Erythroblast (primary cell): ENCODE data around the gene OR51E2.

Experiments
- DNase-seq, 2 experiments: peaks; one replicate each; lab custom pipeline; 2025; lab: John Stamatoyannopoulos, UW
- GATA1 ChIP-seq: IDR thresholded peaks from 2 replicates; pipeline ENCODE4 v1.6.1; 2011; ENCODE audit warnings: low read depth, mild to moderate bottlenecking, control low read depth, low read length, moderate library complexity
- POLR2A ChIP-seq: IDR thresholded peaks from 2 replicates; pipeline ENCODE4 v1.6.1; 2011; ENCODE audit warnings: mild to moderate bottlenecking, low read length

Gene OR51E2, protein sequence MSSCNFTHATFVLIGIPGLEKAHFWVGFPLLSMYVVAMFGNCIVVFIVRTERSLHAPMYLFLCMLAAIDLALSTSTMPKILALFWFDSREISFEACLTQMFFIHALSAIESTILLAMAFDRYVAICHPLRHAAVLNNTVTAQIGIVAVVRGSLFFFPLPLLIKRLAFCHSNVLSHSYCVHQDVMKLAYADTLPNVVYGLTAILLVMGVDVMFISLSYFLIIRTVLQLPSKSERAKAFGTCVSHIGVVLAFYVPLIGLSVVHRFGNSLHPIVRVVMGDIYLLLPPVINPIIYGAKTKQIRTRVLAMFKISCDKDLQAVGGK

DNA sequence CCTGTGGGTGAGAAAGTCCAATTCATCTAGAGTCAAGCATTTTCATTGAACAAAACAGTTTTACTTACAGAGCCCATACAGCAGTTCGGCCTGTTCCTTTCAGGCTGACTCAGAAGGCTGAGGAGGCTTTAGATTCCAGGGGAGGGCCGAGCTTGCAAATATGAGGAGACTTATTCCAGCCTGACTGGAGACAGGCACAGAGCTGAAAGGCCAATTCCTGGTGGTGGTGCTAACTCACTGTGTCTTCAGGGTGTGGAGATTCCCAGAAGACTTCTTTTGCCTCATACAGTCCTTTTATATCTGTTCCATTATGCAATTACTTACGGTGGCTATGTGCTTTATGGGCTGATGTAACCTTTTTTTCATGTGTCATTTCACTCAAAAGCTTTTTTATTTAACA is at the start of gene OR51E2:
Gene OR51E2, minus strand, starts transcription at position 269 of the 400 bp plus-strand sequence. CDS start 15,142 bp downstream, outside the sequence.
- TF ChIP-seq POLR2A (no peak), GATA1 (no peak)
- DNase-seq = peak in 1 of 2 experiments; percentile 16

DNA sequence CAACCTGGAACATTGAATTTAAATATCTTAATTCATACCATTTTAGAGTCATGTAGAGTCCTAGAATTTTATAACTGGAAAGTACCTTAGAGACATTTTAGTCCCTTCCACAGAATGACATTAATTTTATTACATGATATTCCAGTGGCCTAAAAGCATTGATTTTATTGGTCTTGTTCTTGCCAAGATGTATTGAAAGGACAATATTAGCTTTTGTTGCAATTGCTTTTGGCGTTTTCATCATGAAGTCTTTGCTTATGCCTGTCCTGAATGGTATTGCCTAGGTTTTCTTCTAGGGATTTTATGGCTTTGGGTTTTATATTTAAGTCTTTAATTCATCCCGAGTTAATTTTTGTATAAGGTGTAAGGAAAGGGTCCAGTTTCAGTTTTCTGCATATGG is 43.1 kb upstream of the OR51E2 start:
- TF ChIP-seq GATA1 (no peak), POLR2A (no peak)
- no peak for DNase-seq

DNA sequence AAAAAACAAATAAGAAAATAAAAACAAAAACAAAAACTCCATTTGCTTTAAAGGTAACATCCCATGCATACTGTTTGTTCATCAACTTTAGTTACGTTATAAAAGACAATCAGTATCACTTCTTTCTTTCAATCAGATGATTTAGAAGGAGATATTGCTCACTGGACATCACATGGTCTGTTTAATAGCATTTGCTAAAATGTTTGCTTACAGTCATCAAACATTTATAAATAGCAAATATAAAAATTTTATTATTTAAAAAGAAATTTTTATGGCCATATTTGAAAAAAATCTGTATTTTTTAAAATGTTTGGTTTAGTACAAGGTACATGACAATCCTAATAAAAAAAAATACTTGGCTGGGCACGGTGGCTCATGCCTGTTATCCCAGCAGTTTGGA is 29.5 kb upstream of the OR51E2 start:
- no peak for TF ChIP-seq GATA1
- TF ChIP-seq POLR2A = no peak
- DNase-seq = no peak

DNA sequence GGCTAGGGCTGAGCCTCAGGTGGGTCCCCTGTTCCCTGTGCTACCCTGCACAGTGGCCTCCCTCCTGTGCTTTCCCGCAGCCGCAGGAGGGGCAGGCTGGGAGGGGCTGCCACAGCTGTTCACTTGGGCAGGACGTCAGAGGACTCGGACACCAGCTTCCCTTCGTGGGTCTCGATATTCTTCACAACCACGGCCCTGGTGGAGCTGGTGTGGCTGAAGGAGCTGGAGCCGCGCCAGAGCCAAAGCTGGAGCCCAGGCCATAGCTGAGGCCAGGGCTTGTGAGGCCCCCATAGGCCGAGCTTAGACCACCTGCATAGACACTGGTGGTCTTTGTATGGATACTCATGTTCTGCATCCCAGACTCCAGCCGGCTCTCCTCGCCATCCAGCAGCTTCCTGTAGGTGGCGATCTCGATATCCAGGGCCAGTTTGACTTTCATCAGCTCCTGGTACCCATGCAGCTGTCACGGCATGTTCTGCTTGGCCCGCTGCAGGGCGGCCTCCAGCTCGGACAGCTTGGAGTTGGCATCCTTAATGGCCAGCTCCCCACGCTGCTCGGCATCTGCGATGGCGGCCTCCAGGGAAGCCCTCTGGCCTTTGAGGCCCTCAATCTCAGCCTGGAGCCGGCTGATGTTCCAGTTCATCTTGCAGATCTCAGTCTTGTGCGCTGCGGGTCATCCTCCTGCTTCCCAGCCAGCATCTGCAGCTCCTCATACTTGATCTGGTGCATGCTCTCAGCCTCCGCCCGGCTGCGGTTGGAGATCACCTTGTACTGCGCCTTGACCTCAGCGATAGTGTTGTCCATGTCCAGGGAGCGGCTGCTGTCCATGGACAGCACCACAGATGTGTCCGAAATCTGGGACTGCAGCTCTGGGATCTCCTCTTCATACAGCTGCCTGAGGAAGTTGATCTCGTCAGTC is 25.2 kb upstream of the OR51E2 start:
- DNase-seq = peak in 1 of 2 experiments; percentile 3

DNA sequence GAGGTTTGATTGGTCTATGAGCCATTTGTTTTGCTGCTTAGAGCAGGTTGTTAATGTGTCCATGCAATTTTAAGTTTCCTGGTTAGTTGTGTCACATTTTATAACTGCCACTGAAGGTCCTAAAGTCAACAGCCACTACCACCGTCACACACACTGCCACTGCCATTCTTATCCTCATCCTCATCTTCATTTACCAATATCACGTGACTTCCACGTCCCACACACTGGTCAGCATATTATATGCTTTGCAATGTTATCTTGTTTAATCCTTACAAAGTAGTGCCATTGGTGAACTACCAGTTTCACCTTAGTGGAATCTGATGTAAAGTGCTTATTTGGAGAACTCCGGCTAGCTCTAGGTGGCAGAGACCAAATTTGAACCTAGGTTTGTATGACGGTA is 16.6 kb upstream of the OR51E2 start:
- TF ChIP-seq GATA1 (no peak), POLR2A (no peak)
- no peak for DNase-seq

DNA sequence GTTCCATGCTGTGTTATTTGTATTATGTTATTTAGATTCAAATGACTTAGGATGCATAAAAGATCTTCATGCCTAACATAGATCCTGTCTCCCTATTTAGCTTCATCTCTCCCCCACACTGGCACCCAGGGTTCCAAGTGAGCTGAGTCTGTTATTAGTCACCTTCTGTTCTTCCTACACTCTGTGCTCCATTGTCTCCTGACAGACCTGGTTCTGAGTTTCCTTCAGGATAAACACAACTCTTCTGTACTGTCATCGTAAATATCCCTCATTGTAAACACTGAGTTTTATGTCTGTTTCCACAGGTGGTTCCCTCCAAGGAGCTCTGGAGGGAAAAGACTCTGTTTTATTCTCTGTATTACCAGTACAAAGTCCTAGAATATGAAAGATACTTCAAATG is 15.6 kb upstream of the OR51E2 start:
- DNase-seq = no peak
- TF ChIP-seq GATA1 (no peak), POLR2A (no peak)

DNA sequence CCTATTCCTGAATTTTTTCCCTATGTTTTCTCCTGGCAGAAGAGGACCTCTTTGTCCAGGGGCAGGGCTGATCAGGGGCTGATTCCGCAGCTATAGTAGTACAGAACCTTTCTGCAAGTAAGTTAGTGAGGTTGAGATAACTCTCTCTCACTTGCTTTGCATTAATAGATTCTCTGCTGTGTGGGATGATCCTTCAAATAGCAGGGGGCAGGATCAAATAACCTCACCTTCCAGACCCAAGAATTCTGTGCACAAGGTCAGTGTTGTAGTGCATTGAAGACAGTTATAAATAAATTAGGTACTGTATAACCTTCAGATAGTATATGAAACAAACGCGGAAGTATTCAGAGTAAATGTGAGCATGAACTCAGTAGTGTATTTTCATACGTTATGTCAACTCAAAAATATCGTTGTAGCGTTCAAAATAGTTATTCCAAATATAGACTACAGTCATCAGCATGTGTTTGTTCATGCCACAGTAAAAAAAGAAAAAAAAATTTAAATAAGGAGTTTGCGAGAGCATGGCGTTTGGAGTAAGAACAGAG is 7.2 kb upstream of the OR51E2 start:
- no peak for DNase-seq
- TF ChIP-seq GATA1 (no peak), POLR2A (no peak)

DNA sequence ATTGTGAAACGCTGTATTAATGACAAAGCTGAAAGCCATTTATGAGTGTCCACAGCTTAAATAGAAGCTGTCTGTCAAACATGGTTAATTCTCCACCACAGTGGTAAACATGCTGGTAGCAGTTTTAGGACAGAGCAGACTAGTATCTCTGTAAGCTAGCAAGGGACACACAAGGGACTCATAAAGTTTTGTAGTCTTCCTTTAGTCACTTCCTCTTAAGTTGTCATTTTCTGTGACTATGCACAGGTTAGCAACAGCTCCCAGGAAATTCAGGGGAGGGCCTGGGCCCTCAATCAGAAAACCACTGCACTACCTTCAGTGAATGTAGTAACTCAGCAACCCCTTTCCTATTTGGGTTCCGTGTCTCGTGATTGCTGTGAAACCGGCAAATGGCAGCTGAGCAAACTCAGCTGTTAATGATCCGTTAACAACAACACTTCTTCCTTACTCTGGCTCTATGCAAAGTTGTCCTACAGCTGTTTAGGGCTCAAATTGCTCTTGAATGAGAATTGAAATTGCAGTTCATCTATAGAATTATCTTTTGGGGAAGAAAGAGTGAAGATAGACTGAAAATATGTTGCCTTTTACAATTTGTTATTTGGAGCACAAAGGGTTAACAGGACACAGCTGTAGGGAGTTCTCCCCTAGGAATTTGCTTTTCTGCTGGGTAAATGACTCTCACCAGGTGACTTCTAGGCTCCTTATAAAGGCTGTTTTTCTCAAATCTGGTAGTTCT is 6.6 kb upstream of the OR51E2 start, which contains the start of gene MMP26:
Gene MMP26, plus strand, starts transcription at position 731 of the 736 bp plus-strand sequence.
- TF ChIP-seq GATA1 (no peak), POLR2A (no peak)
- DNase-seq = no peak

DNA sequence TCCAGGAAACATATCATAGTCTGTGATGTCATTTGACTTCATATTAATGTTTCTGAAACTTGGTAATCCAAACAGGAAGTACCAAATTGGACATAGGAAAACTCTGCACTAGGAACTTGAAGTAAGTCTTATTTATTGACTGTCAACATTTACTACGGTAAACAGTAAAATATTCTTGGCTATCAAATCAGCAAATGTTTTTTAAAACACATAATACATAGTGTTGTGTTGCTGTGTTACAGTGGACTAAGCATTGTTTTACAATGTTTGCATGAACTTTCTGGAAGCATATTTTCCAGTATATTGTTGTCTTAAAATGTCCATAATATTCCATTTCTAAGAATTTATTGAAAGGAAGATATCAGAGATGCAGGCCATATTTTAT is 2.8 kb upstream of the OR51E2 start:
- TF ChIP-seq GATA1 (no peak), POLR2A (no peak)
- DNase-seq = no peak

DNA sequence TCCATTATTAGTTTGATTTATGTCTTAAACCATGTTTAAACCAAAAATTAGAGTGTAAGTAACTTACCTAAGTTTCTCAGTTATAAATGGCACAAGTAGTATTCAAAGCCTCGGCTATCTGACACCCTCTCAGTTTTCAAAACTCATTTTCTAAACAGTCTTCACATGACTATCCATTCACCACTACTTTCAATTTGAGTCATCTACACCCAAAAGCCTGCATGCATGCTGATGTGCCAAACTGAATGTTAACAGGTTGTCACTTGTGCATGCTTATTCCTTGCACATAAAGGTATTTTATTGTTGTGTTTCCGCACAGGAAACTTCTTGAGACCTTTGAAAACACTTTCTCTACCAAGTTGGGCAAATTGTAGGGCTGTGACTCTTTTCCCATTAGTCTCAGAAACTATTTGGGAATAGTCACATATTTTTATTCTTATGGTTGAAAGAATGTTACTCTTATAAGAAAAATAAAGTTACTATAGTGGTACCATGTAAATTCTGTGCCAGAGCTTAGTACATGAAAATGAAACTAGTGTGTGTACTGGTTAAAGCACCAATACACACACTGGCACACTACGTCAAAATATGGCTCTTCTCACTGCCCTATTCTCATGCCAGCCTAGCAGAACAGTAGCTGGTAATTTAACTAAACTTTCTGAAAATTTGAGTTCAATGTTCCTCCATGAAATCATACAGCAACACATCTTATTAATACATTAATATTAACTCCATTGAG is 2.2 kb upstream of the OR51E2 start:
- TF ChIP-seq POLR2A (no peak), GATA1 (no peak)
- DNase-seq = no peak

DNA sequence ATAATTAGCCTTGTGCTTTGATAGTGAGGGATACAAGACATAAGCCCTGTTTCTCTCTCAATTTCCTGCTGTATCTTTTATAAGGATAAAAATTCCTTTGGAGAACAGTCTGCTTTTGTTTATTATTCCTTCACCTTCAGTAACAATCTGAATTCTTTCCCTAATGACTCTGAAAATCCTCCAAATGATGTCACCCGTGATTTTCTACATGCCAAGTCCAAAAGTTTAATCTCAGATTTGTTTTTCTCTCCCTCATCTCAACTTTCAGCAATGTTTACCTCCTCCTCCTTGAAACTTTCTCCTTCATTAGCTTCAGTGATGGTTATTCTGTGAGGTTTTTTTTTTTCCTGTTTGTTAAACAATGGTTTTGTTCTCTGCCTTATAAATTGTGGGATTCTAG is 2.2 kb downstream of the OR51E2 start:
- no peak for DNase-seq
- TF ChIP-seq GATA1 (no peak), POLR2A (no peak)

DNA sequence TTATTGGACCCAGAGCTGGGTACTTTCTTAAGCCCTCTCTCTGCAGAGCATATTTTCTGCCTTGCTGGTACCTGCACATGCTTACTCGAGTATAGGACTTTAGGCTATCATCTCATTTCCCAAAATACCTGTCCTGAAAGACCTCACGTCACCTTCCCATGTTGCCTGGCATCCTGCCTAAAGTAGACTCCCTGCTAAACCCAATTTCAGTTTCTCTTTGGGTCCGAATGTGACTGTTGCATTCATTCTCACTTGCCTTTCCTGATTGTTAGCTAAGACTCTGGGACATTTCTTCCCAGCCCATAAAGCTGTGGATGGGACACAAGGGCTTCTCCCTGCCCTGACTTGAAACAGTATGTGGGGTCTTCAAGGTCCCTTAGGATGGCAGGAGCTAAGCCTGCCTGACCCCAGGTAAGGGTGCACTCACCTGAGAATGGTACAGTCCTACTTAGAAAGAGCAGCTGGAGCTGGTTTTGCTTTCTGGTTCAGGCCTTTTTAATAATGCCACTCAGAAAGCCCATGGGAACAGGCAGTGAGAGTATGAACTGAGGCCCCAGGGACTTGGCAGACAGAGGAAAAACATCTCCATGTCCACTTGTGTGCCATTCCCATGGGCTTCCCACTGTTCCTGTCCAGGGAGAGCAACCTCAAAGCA is 12.9 kb downstream of the OR51E2 start:
- no peak for DNase-seq
- no peak for TF ChIP-seq POLR2A
- TF ChIP-seq GATA1 = no peak
